ENCODE measurements around the gene CCR9.

DNA sequence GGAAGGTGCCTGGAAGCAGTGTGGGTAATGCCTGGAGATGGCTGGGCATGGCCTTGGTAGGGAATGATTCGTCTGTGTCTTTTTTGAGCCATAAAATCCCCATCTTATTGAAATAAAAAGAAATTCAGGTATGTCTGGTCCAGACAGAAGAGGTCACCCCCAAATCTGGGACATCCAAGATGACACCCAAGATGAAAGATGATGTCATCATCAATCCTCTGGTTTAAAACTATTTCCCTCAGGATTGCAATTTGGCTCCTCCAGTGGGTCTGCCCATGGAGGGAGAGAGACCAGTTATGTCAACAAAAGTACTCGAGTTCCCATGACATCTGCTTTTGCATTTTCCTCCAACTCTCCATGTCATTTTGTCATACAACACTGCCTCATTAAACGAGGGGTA is 16.7 kb upstream of the CCR9 start:
- TF ChIP-seq, protein P1, sequence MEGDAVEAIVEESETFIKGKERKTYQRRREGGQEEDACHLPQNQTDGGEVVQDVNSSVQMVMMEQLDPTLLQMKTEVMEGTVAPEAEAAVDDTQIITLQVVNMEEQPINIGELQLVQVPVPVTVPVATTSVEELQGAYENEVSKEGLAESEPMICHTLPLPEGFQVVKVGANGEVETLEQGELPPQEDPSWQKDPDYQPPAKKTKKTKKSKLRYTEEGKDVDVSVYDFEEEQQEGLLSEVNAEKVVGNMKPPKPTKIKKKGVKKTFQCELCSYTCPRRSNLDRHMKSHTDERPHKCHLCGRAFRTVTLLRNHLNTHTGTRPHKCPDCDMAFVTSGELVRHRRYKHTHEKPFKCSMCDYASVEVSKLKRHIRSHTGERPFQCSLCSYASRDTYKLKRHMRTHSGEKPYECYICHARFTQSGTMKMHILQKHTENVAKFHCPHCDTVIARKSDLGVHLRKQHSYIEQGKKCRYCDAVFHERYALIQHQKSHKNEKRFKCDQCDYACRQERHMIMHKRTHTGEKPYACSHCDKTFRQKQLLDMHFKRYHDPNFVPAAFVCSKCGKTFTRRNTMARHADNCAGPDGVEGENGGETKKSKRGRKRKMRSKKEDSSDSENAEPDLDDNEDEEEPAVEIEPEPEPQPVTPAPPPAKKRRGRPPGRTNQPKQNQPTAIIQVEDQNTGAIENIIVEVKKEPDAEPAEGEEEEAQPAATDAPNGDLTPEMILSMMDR (IDR thresholded peaks at IDR 0.05) = no peak
- TF ChIP-seq POLR2A (IDR thresholded peaks at IDR 0.05) = no peak
